ENCODE data around the gene FUBP3. TPM values are rescaled to one million over a fixed set of nuclear protein-coding genes. Genes with fewer than 3 reads are reported as not detected.

FUBP3 gene
- total RNA-seq, 1 donor from 2014 or later = 87.2 TPM

DNA sequence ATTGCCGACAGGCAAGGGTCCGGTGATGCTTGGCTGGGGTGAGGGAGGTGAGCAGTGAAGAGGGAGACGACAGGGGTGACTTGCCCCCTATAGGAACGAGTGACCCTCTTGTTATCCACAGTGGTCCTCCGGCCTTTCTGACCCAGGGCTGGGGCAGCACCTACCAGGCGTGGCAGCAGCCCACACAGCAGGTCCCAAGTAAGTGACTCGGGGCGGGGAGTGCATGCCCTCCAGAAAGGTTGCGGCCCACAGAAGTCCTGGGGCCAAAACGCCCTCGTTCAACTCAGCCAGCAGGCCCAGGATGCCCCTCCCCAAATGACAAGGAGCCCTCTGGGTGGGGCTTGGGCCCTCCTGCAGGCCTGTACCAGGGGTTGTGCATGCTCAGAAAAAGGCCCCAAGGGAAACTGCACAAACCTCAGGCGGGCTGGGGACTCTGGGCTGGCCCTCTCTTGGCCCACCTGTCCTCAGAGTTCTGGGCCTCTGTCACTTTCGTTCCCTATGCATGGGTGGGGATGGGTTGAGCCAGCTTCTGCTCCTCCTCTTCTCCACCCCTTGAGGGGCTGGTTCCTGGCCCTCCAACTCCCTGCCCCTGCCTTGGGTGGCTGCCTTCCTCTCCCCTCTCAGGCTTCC lies 52.8 kb downstream of the FUBP3 start:
- Histone ChIP-seq H3K36me3 (no peaks in the 10 kb centered on the region), H3K9ac (no peak overlapping the region), H3K27ac (no peak overlapping the region), H3K79me2 (ENCODE audit: low read depth) (no peaks in the 10 kb centered on the region), H3K4me2 (no peak overlapping the region), H2AFZ (replicated peaks) (no peak overlapping the region), H3K9me3 (ENCODE audit: low read depth) (no peaks in the 10 kb centered on the region), H3K27me3 (no peaks in the 10 kb centered on the region), H3K4me3 (no peak overlapping the region), H4K20me1 (ENCODE audit: low read depth) (peaks cover 27% of the 10 kb centered on the region), H3K4me1 (peaks cover 11% of the 10 kb centered on the region), H3F3A (ENCODE audit: low read depth) (peaks cover 14% of the 10 kb centered on the region)
- peaks cover 16% of the 10 kb centered on the region for H3K4me1 Mint-ChIP-seq
- peaks cover 26% of the 10 kb centered on the region for H3K36me3 Mint-ChIP-seq
- no peak overlapping the region for H3K4me3 Mint-ChIP-seq
- H3K27me3 Mint-ChIP-seq (ENCODE audit: insufficient read depth, low read depth) = peaks cover 2% of the 10 kb centered on the region
- no peaks in the 10 kb centered on the region for H3K9me3 Mint-ChIP-seq
- TF ChIP-seq EZH2phosphoT487 (IDR thresholded peaks at IDR 0.05) = no peak
- TF ChIP-seq, protein P1, sequence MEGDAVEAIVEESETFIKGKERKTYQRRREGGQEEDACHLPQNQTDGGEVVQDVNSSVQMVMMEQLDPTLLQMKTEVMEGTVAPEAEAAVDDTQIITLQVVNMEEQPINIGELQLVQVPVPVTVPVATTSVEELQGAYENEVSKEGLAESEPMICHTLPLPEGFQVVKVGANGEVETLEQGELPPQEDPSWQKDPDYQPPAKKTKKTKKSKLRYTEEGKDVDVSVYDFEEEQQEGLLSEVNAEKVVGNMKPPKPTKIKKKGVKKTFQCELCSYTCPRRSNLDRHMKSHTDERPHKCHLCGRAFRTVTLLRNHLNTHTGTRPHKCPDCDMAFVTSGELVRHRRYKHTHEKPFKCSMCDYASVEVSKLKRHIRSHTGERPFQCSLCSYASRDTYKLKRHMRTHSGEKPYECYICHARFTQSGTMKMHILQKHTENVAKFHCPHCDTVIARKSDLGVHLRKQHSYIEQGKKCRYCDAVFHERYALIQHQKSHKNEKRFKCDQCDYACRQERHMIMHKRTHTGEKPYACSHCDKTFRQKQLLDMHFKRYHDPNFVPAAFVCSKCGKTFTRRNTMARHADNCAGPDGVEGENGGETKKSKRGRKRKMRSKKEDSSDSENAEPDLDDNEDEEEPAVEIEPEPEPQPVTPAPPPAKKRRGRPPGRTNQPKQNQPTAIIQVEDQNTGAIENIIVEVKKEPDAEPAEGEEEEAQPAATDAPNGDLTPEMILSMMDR (IDR thresholded peaks at IDR 0.05) = no peak
- no peak for TF ChIP-seq EZH2 (IDR thresholded peaks at IDR 0.05)
- no peak for DNase-seq (ENCODE audit: low spot score)
- no peak overlapping the region for H3K27ac Mint-ChIP-seq

DNA sequence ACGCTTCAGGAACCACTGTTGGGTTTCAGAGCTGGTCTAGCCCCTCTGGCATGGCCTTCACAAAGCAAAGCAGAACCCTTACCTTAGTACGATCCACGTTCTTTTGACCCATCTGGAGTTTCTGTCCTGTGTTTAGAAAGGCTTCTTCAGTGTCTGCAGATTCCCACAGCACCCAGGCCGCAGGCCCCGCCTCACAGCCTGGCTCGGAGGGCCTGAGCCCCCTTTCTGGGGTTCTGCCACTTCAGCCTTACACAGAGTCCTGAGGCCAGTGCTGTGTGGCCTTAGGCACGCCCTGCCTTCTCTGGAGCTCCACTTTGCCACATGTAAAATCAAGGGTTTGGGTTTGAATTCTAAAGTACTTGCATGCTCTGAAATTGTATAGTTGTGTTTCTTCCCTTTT lies 53.5 kb downstream of the FUBP3 start:
- Histone ChIP-seq H3F3A (ENCODE audit: low read depth) (peaks cover 16% of the 10 kb centered on the region), H3K27me3 (no peaks in the 10 kb centered on the region), H4K20me1 (ENCODE audit: low read depth) (peaks cover 24% of the 10 kb centered on the region), H3K79me2 (ENCODE audit: low read depth) (no peaks in the 10 kb centered on the region), H3K4me2 (no peak overlapping the region), H3K4me1 (peaks cover 11% of the 10 kb centered on the region), H3K4me3 (no peak overlapping the region), H3K36me3 (no peaks in the 10 kb centered on the region), H3K9me3 (ENCODE audit: low read depth) (no peaks in the 10 kb centered on the region), H2AFZ (replicated peaks) (no peak overlapping the region), H3K9ac (no peak overlapping the region), H3K27ac (no peak overlapping the region)
- Mint-ChIP-seq H3K4me3 (no peak overlapping the region), H3K27me3 (ENCODE audit: insufficient read depth, low read depth) (peaks cover 2% of the 10 kb centered on the region), H3K9me3 (no peaks in the 10 kb centered on the region), H3K4me1 (peaks cover 12% of the 10 kb centered on the region), H3K27ac (no peak overlapping the region), H3K36me3 (peaks cover 22% of the 10 kb centered on the region)
- DNase-seq (ENCODE audit: low spot score) = no peak
- TF ChIP-seq EZH2 (IDR thresholded peaks at IDR 0.05) (no peak), EZH2phosphoT487 (IDR thresholded peaks at IDR 0.05) (no peak)
- TF ChIP-seq, protein P1 (IDR thresholded peaks at IDR 0.05) = no peak

DNA sequence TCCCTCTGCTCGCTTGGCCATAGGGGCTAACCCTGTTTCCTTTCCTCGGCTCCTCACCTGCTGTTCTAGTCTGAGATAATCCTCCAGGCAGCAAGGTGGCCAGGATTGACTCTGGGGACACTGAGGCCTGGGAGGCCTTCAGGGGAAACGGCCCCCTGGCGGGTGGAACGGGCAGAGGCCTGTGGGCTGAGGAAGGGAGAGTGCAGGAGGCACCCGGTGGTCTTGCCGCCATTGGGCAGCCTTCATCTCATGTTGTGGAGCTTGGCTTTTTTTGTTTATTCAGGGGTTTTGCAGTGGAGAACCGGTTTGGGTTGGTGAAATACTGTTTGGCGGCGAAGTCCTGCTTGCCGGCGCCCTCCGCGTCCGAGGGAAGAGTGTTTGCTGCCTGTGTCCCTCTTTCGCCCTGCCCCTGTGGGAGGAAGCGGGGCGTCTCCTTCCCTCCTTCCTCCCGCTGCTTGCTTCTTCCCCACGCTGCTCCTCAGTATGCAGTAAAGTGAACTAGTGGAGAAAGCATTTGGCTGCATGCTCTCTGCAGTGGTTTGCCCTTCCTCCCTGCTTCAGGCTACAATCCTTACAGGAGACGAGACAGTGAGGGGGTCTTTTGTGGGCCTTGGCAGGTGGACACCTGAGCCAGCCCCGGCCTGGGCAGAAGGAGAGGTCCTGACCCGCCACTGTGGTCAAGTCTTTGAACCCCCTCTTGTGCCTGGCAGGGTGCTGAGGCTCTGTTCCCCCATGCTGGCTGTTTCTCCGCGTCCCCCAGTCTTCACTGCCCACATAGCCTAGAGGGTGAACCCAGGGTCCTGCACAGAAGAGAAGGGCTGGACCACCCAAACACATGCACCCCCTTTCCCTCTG lies 54.2 kb downstream of the FUBP3 start:
- Histone ChIP-seq H3K4me2 (no peak overlapping the region), H2AFZ (replicated peaks) (no peak overlapping the region), H3K36me3 (no peaks in the 10 kb centered on the region), H3K9ac (no peak overlapping the region), H4K20me1 (ENCODE audit: low read depth) (peaks cover 25% of the 10 kb centered on the region), H3K27ac (no peak overlapping the region), H3F3A (ENCODE audit: low read depth) (peaks cover 18% of the 10 kb centered on the region), H3K9me3 (ENCODE audit: low read depth) (no peaks in the 10 kb centered on the region), H3K4me1 (peaks cover 17% of the 10 kb centered on the region), H3K27me3 (no peaks in the 10 kb centered on the region), H3K4me3 (no peak overlapping the region), H3K79me2 (ENCODE audit: low read depth) (no peaks in the 10 kb centered on the region)
- H3K9me3 Mint-ChIP-seq = no peaks in the 10 kb centered on the region
- no peak overlapping the region for H3K27ac Mint-ChIP-seq
- H3K4me1 Mint-ChIP-seq = peaks cover 10% of the 10 kb centered on the region
- TF ChIP-seq EZH2 (IDR thresholded peaks at IDR 0.05) = no peak
- TF ChIP-seq, protein P1 (IDR thresholded peaks at IDR 0.05) = no peak
- no peak for TF ChIP-seq EZH2phosphoT487 (IDR thresholded peaks at IDR 0.05)
- H3K4me3 Mint-ChIP-seq = no peak overlapping the region
- peaks cover 2% of the 10 kb centered on the region for H3K27me3 Mint-ChIP-seq (ENCODE audit: insufficient read depth, low read depth)
- peaks cover 23% of the 10 kb centered on the region for H3K36me3 Mint-ChIP-seq
- DNase-seq (ENCODE audit: low spot score) = no peak

Data from neural progenitor cell (in vitro differentiated cells).